ENCODE results near the gene ARID2. TPM values are rescaled to one million over a fixed set of nuclear protein-coding genes. Genes with fewer than 3 reads are reported as not detected.

Gene ARID2
- total and polyA plus RNA-seq, 9 of the 15 experiments (the other 6 are each of a cell fraction or from before 2014, with no cell fraction given), result 13.4 to 41.6 (median 29.4) TPM

DNA sequence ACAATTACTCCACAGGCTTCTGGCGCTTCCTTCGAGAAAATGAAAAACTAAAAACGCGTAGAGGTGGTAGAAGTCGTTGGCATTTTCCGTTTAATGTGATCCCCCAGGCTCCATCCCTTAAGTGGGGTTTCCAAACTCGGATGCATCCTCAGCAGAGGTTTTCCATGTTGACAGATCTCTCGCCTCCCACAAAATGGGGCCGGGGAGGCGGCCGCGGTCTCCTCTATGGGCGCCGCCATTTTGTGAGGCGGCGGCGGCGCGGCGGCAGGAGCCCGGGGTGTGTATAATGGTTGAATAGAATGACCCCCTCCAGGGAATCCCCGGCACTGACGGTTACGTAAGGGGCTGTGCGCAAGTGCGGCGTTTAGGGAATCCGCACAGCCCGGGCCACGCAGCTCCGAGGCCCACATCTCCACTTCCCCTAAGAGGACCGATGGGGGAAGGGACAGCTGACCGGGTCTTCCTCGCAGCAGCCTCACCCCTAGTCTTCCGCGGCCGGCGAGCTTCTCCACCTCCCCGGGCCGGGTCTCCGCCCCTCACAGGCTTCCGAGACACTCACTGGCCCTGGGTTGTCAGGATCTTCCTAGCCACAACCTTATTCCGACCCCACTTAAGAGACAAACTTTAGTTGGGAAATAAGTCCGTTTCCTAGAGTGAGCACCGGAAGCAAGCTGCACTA lies 2.1 kb upstream of the ARID2 start (continued):
- TF ChIP-seq, protein P1, sequence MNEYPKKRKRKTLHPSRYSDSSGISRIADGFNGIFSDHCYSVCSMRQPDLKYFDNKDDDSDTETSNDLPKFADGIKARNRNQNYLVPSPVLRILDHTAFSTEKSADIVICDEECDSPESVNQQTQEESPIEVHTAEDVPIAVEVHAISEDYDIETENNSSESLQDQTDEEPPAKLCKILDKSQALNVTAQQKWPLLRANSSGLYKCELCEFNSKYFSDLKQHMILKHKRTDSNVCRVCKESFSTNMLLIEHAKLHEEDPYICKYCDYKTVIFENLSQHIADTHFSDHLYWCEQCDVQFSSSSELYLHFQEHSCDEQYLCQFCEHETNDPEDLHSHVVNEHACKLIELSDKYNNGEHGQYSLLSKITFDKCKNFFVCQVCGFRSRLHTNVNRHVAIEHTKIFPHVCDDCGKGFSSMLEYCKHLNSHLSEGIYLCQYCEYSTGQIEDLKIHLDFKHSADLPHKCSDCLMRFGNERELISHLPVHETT (CRISPR knock-in tag; conservative IDR thresholded peaks at IDR 0.05 in 1 of 2, IDR thresholded peaks at IDR 0.05 in 1 of 2), result peak in 1 of 2 experiments; percentile 100; a peak in 2 of 4 replicates
- TF ChIP-seq TBL1XR1 (IDR thresholded peaks at IDR 0.05; ENCODE audit: low read length in 2 of 2) (peak; percentile 82 to 95), SREBF1 (IDR thresholded peaks at IDR 0.05; ENCODE audit: borderline replicate concordance, low read depth, low read length) (no peak), CAMTA2 (CRISPR knock-in tag; conservative IDR thresholded peaks at IDR 0.05) (no peak), SUPT5H (IDR thresholded peaks at IDR 0.05) (peak; percentile 70), ETV6 (IDR thresholded peaks at IDR 0.05; ENCODE audit: borderline replicate concordance in 1 of 2, low read depth in 2 of 2, low read length in 1 of 2) (no peak; a peak in 1 of 4 replicates), ETV6 (CRISPR knock-in tag; IDR thresholded peaks at IDR 0.05; ENCODE audit: borderline replicate concordance) (no peak), HCFC1 (IDR thresholded peaks at IDR 0.05; ENCODE audit: low read depth, low read length) (peak; percentile 72), RUNX1 (IDR thresholded peaks at IDR 0.05; ENCODE audit: low read depth) (no peak), TAF1 (IDR thresholded peaks at IDR 0.05; ENCODE audit: control insufficient read depth, extremely low read depth, insufficient read depth, low read length, severe bottlenecking) (peak; percentile 98), ZNF311 (CRISPR knock-in tag; IDR thresholded peaks at IDR 0.05) (no peak), NFE2L1 (tag; IDR thresholded peaks at IDR 0.05; ENCODE audit: borderline replicate concordance, low read depth) (no peak), ZNF212 (CRISPR knock-in tag; IDR thresholded peaks at IDR 0.05) (peak; percentile 67; the same call in 1 of the 2 replicates), U2AF1 (optimal IDR thresholded peaks at IDR 0.05; ENCODE audit: low read depth, low read length) (no peak), ETV5 (CRISPR knock-in tag; IDR thresholded peaks at IDR 0.05; ENCODE audit: low read depth) (peak; percentile 66; the same call in 1 of the 2 replicates), KDM2B (CRISPR knock-in tag; IDR thresholded peaks at IDR 0.05) (no peak), PCBP1 (IDR thresholded peaks at IDR 0.05; ENCODE audit: low read depth, low read length, poor library complexity, severe bottlenecking) (no peak), SIRT6 (IDR thresholded peaks at IDR 0.05; ENCODE audit: low read depth, low read length) (no peak), ZNF785 (CRISPR knock-in tag; IDR thresholded peaks at IDR 0.05) (no peak), LCOR (CRISPR knock-in tag; IDR thresholded peaks at IDR 0.05) (peak; percentile 93; the same call in 1 of the 2 replicates), FOSL1 (tag; conservative IDR thresholded peaks at IDR 0.05) (peak; percentile 52), SRSF7 (optimal IDR thresholded peaks at IDR 0.05; ENCODE audit: low read depth, low read length) (no peak), ZNF133 (CRISPR knock-in tag; IDR thresholded peaks at IDR 0.05) (no peak), PYGO2 (tag; IDR thresholded peaks at IDR 0.05) (no peak)
- TF ChIP-seq, protein P2, sequence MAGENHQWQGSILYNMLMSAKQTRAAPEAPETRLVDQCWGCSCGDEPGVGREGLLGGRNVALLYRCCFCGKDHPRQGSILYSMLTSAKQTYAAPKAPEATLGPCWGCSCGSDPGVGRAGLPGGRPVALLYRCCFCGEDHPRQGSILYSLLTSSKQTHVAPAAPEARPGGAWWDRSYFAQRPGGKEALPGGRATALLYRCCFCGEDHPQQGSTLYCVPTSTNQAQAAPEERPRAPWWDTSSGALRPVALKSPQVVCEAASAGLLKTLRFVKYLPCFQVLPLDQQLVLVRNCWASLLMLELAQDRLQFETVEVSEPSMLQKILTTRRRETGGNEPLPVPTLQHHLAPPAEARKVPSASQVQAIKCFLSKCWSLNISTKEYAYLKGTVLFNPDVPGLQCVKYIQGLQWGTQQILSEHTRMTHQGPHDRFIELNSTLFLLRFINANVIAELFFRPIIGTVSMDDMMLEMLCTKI (IDR thresholded peaks at IDR 0.05; ENCODE audit: partially characterized antibody), result no peak
- TF ChIP-seq, protein P3, sequence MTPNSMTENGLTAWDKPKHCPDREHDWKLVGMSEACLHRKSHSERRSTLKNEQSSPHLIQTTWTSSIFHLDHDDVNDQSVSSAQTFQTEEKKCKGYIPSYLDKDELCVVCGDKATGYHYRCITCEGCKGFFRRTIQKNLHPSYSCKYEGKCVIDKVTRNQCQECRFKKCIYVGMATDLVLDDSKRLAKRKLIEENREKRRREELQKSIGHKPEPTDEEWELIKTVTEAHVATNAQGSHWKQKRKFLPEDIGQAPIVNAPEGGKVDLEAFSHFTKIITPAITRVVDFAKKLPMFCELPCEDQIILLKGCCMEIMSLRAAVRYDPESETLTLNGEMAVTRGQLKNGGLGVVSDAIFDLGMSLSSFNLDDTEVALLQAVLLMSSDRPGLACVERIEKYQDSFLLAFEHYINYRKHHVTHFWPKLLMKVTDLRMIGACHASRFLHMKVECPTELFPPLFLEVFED (CRISPR knock-in tag; conservative IDR thresholded peaks at IDR 0.05), result no peak
